HG03521 (cell line): ENCODE measurements around the gene RPS15A.
"Not testable (repeated sequence)": the region's sequence is repeated elsewhere in the genome, so short reads cannot be mapped to it uniquely, and the experiment has no call there.

ENCODE experiments used
- ATAC-seq: cut with Tn5 transposase; IDR thresholded peaks from one replicate; pipeline ENCODE4 v1.9.1; 2021; ENCODE audit warnings: mild to moderate bottlenecking, moderate library complexity; ENCODE audit not compliant: unreplicated experiment

RPS15A gene

DNA sequence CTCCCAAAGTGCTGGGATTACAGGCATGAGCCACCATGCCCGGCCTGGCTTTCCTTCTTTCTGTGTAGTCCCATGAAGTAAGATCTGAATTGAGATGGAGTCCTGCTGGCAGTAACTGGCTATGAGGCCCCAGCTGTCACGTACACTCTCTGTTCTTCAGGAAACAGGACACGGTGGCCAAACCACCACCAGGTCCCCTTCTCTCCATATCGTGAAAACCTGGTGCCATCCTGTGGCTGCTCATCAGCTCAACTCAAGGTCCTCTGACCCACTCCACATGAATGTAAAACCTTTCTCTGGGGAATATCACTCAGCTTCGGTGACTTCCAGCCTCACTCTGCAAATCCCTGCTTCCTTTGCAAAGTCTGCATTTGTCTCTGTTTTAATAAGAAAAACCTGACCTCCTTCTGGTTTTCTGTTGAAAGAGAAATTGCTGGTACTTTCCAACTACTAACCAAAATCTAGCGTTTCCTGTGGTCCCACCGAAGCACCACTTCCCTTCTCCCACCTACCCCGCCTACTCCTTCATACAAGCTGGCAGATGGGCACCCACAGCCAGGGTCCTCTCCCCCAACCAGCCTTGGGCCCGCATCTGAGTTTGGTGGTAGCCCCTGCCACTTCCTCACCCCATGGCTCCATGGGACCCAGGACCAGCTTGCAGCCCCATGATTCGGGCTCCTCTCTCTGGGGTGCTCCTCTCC, 32.0 kb downstream of the RPS15A start:
- not testable (repeated sequence) for ATAC-seq

DNA sequence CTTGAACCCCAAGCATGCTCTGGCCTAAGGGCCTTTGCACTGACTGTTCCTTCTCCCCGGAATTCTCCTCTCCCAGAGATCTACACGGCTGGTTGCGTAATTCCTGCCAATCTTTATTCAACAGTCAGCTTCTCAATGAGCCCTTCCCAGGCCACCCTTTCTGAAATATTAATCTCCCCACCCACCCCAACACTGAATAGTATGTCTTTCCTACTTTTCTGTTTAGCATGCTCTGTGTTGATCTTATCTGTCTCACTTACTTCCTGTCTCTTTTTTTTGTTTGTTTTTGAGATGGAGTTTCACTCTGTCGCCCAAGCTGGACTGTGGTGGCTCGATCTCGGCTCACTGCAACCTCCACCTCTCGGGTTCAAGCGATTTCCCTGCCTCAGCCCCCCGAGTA, 33.5 kb downstream of the RPS15A start:
- ATAC-seq, result not testable (repeated sequence)

DNA sequence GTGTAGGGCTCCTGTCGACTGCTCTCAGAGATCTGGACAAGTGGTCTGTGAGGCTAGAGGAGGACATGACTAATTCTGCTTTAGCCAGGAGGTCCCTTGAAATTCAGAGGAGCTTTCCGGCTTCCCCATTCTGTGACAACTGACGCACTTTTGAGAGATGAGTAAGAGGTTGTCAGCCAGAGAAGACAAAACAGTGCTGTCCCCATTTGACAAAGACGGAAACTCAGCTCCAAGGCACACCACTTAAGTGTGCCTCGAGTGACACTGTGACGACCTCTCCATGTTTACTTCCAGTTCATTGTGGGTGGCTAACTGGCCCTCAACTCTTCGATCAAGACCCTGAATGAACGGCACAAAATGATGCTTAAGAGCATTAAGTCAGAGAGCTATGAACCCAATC, 47.3 kb downstream of the RPS15A start:
- not testable (repeated sequence) for ATAC-seq

DNA sequence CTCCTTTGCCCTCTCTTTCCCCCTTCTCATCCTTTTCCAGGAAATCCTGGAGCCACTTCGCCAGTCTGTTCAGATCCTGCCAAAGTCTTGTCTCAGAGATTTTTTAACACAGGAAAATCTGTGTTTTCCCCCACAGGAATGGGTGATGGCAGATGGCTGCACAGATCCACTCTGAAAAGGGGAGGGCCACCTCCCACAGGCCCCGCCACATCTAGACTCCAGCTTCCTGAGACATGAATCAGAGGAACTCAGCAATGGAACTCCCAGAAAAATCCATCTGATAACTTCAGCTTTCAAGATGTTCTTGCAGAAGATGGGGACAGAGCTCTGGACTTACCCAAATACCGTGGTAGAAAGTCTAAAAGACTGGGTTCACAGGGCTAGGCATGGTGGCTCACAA, 50.1 kb downstream of the RPS15A start:
- not testable (repeated sequence) for ATAC-seq

DNA sequence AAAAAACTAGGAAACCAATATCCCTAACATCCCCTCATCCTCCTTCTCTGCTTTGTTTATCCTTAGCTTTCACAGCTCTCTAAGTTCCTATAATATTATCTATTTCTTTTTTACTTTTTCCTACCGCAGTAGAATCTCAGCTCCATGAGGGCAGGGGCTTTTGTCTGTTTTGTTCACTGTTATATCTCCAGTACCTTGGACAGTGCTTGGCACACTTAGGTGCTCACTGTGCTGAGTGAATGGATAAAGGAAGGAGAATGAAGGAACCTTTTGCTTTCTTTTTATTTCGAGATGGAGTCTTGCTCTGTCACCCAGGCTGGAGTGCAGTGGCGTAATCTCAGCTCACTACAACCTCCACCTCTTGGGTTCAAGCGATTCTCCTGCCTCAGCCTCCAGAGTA, 51.4 kb downstream of the RPS15A start:
- not testable (repeated sequence) for ATAC-seq

DNA sequence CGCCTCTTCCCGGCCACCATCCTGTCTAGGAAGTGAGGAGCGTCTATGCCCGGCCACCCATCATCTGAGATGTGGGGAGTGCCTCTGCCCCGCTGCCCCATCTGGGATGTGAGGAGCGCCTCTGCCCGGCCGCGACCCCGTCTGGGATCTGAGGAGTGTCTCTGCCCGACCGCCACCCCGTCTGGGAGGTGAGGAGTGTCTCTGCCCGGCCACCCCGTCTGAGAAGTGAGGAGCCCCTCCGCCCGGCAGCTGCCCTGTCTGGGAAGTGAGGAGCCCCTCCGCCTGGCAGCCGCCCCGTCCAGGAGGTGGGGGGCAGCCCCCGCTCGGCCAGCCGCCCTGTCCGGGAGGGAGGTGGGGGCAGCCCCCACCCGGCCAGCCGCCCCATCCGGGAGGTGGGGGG, 55.9 kb downstream of the RPS15A start:
- ATAC-seq, result not testable (repeated sequence)
